Islet of Langerhans (tissue), 1 donor: ENCODE data around the gene MAGEB10.
"Not testable (repeated sequence)": the region's sequence is repeated elsewhere in the genome, so short reads cannot be mapped to it uniquely, and the experiment has no call there.

Source experiments
- FAIRE-seq: peaks from one replicate; lab custom pipeline; 2011; peaks lifted over from hg19 to GRCh38; lab: Jason Lieb, UNC

The MAGEB10 gene

GRCh38 chrX:27807690-27808089, at the start of gene MAGEB10:
Gene MAGEB10, plus strand, starts transcription at chrX:27807990. Its CDS starts 13,317 bp downstream, at chrX:27821307.
- FAIRE-seq: no peak

- FAIRE-seq: no peak
Measured at GRCh38 chrX:27765718-27766117, 42.1 kb upstream of the MAGEB10 start.

- no peak for FAIRE-seq
Measured at GRCh38 chrX:27767387-27767786, 40.4 kb upstream of the MAGEB10 start.

GRCh38 chrX:27775984-27776383, 31.8 kb upstream of the MAGEB10 start:
- no peak for FAIRE-seq

GRCh38 chrX:27796640-27797257, 11.0 kb upstream of the MAGEB10 start:
- no peak for FAIRE-seq

- FAIRE-seq: no peak
Measured at GRCh38 chrX:27797575-27797974, 10.2 kb upstream of the MAGEB10 start.

GRCh38 chrX:27808226-27808625, 436 bp downstream of the MAGEB10 start:
- FAIRE-seq: no peak

- FAIRE-seq: not testable (repeated sequence)
Measured at GRCh38 chrX:27808991-27809859, 1.4 kb downstream of the MAGEB10 start.

- FAIRE-seq: no peak
Measured at GRCh38 chrX:27815209-27815608, 7.4 kb downstream of the MAGEB10 start.

- FAIRE-seq: no peak
Measured at GRCh38 chrX:27823812-27824211, 16.0 kb downstream of the MAGEB10 start.

- no peak for FAIRE-seq
Measured at GRCh38 chrX:27838185-27838584, 30.4 kb downstream of the MAGEB10 start.

- no peak for FAIRE-seq
Measured at GRCh38 chrX:27840881-27841280, 33.1 kb downstream of the MAGEB10 start.

GRCh38 chrX:27842859-27843258, 35.1 kb downstream of the MAGEB10 start:
- no peak for FAIRE-seq

- FAIRE-seq: no peak
Measured at GRCh38 chrX:27860337-27860736, 52.5 kb downstream of the MAGEB10 start.

- no peak for FAIRE-seq
Measured at GRCh38 chrX:27863809-27864208, 56.0 kb downstream of the MAGEB10 start.
